HepG2 (cell line): ENCODE data around the gene COPB2. TPM values are rescaled to one million over a fixed set of nuclear protein-coding genes. Genes with fewer than 3 reads are reported as not detected.

Source experiments
- ATAC-seq: fragments of 200-7000 bp; cut with Tn5 transposase; 3 replicates; pipeline ENCODE4 v1.9.1; 2020; ENCODE audit warnings: mild to moderate bottlenecking, moderate library complexity
- BruUV-seq: library from RNA; stranded (reverse); fragments of 400-500 nt; replicated peaks from 2 replicates; lab custom pipeline; 2021; lab: Mats Ljungman, UMichigan
- CTCF ChIA-PET: fragments of 300-600 bp; formaldehyde crosslinking; extraction: SDS; loops from one replicate; lab custom pipeline; 2021; ENCODE audit warnings: low total read pairs, inconsistent platforms, low intra/inter-chr PET ratio; lab: Yijun Ruan, JAX
- POLR2A ChIA-PET: fragments of 350-600 bp; sonication (Branson Sonifier 250); formaldehyde crosslinking; loops from one replicate; lab custom pipeline; 2020; ENCODE audit warnings: antibody characterized with exemption, inconsistent platforms; lab: Yijun Ruan, JAX
- DNase-seq: peaks from one replicate; pipeline ENCODE4 v3.0.0-alpha.2; 2015; ENCODE audit warnings: low spot score
- FAIRE-seq: peaks from 3 replicates; lab custom pipeline; 2011; peaks lifted over from hg19 to GRCh38; lab: Jason Lieb, UNC
- H2AFZ ChIP-seq: one replicate; pipeline ENCODE4 v1.6.1; 2011; ENCODE audit warnings: low read length, inconsistent platforms
- H3K27ac ChIP-seq: fragments of 300-600 bp; 3 replicates; pipeline ENCODE4 v1.8.0; 2011; ENCODE audit warnings: mixed run types, mild to moderate bottlenecking, mixed read lengths, low read length, inconsistent platforms; ENCODE audit not compliant: insufficient read depth; ENCODE audit errors: extremely low read length
- H3K27me3 ChIP-seq, 2 experiments: fragments of 200-600 bp in 1 of 2; 2 replicates in 1 of 2; 3 replicates in 1 of 2; pipeline versions ENCODE4 v1.6.0 to v1.8.0; 2011; ENCODE audit warnings: low read length in 2 of 2, mild to moderate bottlenecking in 2 of 2, moderate library complexity in 2 of 2, inconsistent platforms in 1 of 2; ENCODE audit not compliant: insufficient read depth in 2 of 2, control insufficient read depth in 1 of 2
- H3K36me3 ChIP-seq, 2 experiments: fragments of 200-600 bp in 1 of 2; replicated peaks in 1 of 2; 2 replicates in 1 of 2; 3 replicates in 1 of 2; pipeline versions ENCODE4 v1.5.1 to v1.8.0; 2011; ENCODE audit warnings: low read length in 2 of 2, inconsistent platforms in 1 of 2; ENCODE audit not compliant: insufficient read depth in 2 of 2, control insufficient read depth in 1 of 2
- H3K4me1 ChIP-seq: 2 replicates; pipeline ENCODE4 v1.5.1; 2012; ENCODE audit warnings: low read length, inconsistent platforms; ENCODE audit not compliant: insufficient read depth
- H3K4me2 ChIP-seq: 2 replicates; pipeline ENCODE4 v1.6.0; 2011; ENCODE audit warnings: low read depth, low read length, inconsistent platforms
- H3K4me3 ChIP-seq, 3 experiments: fragments of 200-600 bp in 1 of 3; sonication (generic), shearing (Covaris generic) in 1 of 3; replicated peaks in 1 of 3; 2 replicates each; pipeline ENCODE4 v1.5.1; 2011 to 2016; ENCODE audit warnings: low read length in 3 of 3, inconsistent platforms in 2 of 3, low read depth in 2 of 3, mild to moderate bottlenecking in 2 of 3, control low read depth in 1 of 3, mixed read lengths in 1 of 3; ENCODE audit not compliant: insufficient read depth in 1 of 3
- H3K79me2 ChIP-seq: one replicate; pipeline ENCODE4 v1.6.1; 2011; ENCODE audit warnings: low read length, inconsistent platforms; ENCODE audit not compliant: insufficient read depth
- H3K9ac ChIP-seq: 2 replicates; pipeline ENCODE4 v1.6.0; 2011; ENCODE audit warnings: mild to moderate bottlenecking, low read depth, low read length, inconsistent platforms; ENCODE audit not compliant: insufficient read depth
- H3K9me3 ChIP-seq: 2 replicates; pipeline ENCODE4 v1.5.1; 2012; ENCODE audit warnings: mild to moderate bottlenecking, low read length
- H4K20me1 ChIP-seq: 2 replicates; pipeline ENCODE4 v1.6.0; 2011; ENCODE audit warnings: inconsistent platforms, mild to moderate bottlenecking, low read length, moderate library complexity; ENCODE audit not compliant: insufficient read depth
- ATF4 ChIP-seq, 2 experiments: fragments of 450-650 bp in 1 of 2; sonication (generic) in 1 of 2; formaldehyde crosslinking; IDR thresholded peaks; 2 replicates each; pipeline versions ENCODE4 v1.5.0 to v1.8.0; 2020 to 2022; ENCODE audit warnings: mild to moderate bottlenecking in 1 of 2, missing genetic modification reagents in 1 of 2
- CEBPG ChIP-seq: IDR thresholded peaks from 2 replicates; pipeline ENCODE4 v1.6.1; 2016
- CENPBD1 ChIP-seq: sonication (generic); formaldehyde crosslinking; IDR thresholded peaks from 2 replicates; pipeline ENCODE4 v1.8.0; 2022; ENCODE audit warnings: missing genetic modification reagents, low read depth, mild to moderate bottlenecking, borderline replicate concordance
- ESRRA ChIP-seq: sonication (generic); formaldehyde crosslinking; IDR thresholded peaks from 2 replicates; pipeline ENCODE4 v1.5.1; 2020; ENCODE audit warnings: mild to moderate bottlenecking, low read depth, missing genetic modification reagents
- FOXC1 ChIP-seq: sonication (generic); formaldehyde crosslinking; IDR thresholded peaks from 2 replicates; pipeline ENCODE4 v1.8.0; 2022; ENCODE audit warnings: mild to moderate bottlenecking, missing genetic modification reagents, borderline replicate concordance
- KLF16 ChIP-seq, 2 experiments: sonication (generic) in 1 of 2; formaldehyde crosslinking in 1 of 2; IDR thresholded peaks; 2 replicates each; pipeline versions ENCODE4 v1.6.1 to v1.8.0; 2016 to 2023; ENCODE audit warnings: missing genetic modification reagents in 2 of 2, missing compliant biosample characterization in 1 of 2
- MED8 ChIP-seq: sonication (generic); formaldehyde crosslinking; IDR thresholded peaks from 2 replicates; pipeline ENCODE4 v1.8.1; 2023; ENCODE audit warnings: mild to moderate bottlenecking, missing genetic modification reagents; ENCODE audit not compliant: insufficient replicate concordance
- PATZ1 ChIP-seq: sonication (generic); formaldehyde crosslinking; IDR thresholded peaks from 2 replicates; pipeline ENCODE4 v1.4.0; 2020; ENCODE audit warnings: missing genetic modification reagents
- PRDM4 ChIP-seq: sonication (generic); formaldehyde crosslinking; IDR thresholded peaks from 2 replicates; pipeline ENCODE4 v1.9.0; 2021; ENCODE audit warnings: missing genetic modification reagents, borderline replicate concordance
- SYNCRIP ChIP-seq: fragments of 200-400 bp; formaldehyde crosslinking; IDR thresholded peaks from 2 replicates; pipeline ENCODE4 v1.6.1; 2018; ENCODE audit warnings: mild to moderate bottlenecking, low read depth, low read length; ENCODE audit not compliant: insufficient read depth
- TSC22D2 ChIP-seq: sonication (generic); formaldehyde crosslinking; IDR thresholded peaks from 2 replicates; pipeline ENCODE4 v1.5.1; 2020; ENCODE audit warnings: missing genetic modification reagents, mild to moderate bottlenecking, borderline replicate concordance
- U2AF2 ChIP-seq: fragments of 200-400 bp; formaldehyde crosslinking; IDR thresholded peaks from 2 replicates; pipeline ENCODE4 v1.6.1; 2017; ENCODE audit warnings: low read depth, mild to moderate bottlenecking, low read length
- YEATS4 ChIP-seq: sonication (generic); formaldehyde crosslinking; IDR thresholded peaks from 2 replicates; pipeline ENCODE4 v1.4.0; 2020; ENCODE audit warnings: missing genetic modification reagents, borderline replicate concordance
- ZBTB7A ChIP-seq: sonication (generic); formaldehyde crosslinking; IDR thresholded peaks from 2 replicates; pipeline ENCODE4 v1.8.0; 2022; ENCODE audit warnings: mild to moderate bottlenecking, missing genetic modification reagents
- ZNF577 ChIP-seq: sonication (generic); formaldehyde crosslinking; IDR thresholded peaks from 2 replicates; pipeline ENCODE4 v1.4.0; 2020; ENCODE audit warnings: mild to moderate bottlenecking, low read depth, missing genetic modification reagents, borderline replicate concordance
- ZNF704 ChIP-seq: sonication (generic); formaldehyde crosslinking; IDR thresholded peaks from 2 replicates; pipeline ENCODE4 v1.8.1; 2023; ENCODE audit warnings: mild to moderate bottlenecking, inconsistent platforms, moderate library complexity, missing genetic modification reagents, borderline replicate concordance
- WGBS: methylation state at CpG from one replicate; pipeline ENCODE4 v1.1.6; 2017; ENCODE audit warnings: low lambda C conversion rate; 5-methylcytosine and 5-hydroxymethylcytosine counted together
- in situ Hi-C: cut with HindIII; loops from 2 replicates; pipeline ENCODE4 v1.10.0; 2017; ENCODE audit warnings: low pct_unique_long_range_greater_than_20kb; ENCODE audit not compliant: extremely low pct_ligation_motif_present
- intact Hi-C: fragments of 100-400 bp; cut with micrococcal nuclease; formaldehyde crosslinking; loops from one replicate; pipeline ENCODE4 v1.10.0; 2022; ENCODE audit not compliant: unreplicated experiment
- polyA plus RNA-seq, 8 experiments: library from polyadenylated mRNA; depleted of rRNA in 3 of 8; stranded (reverse) in 7 of 8; unstranded in 1 of 8; fragments of >200 nt; fragmentation: Illumina TruSeq in 4 of 8; extraction: Trizol in 4 of 8; gene quantifications; 2 replicates each; pipeline versions ENCODE4 v1.2.1 to v1.2.3, GENCODE V29; 2011 to 2016; ENCODE audit warnings: low read depth in 4 of 8, missing spikeins in 1 of 8, mixed read lengths in 1 of 8; ENCODE audit not compliant: insufficient read depth in 1 of 8
- total RNA-seq, 5 experiments: library from RNA; depleted of rRNA; stranded (reverse); fragments of >200 nt; fragmentation: Illumina TruSeq; extraction: Trizol; gene quantifications; 2 replicates each; pipeline ENCODE4 v1.2.3, GENCODE V29; 2016; ENCODE audit warnings: low read depth in 1 of 5

COPB2 gene
- total and polyA plus RNA-seq, 2 of the 13 experiments (the other 11 are each of a cell fraction or from before 2014, with no cell fraction given): 83.3 to 217 TPM

GRCh38 chr3:139326707-139327106 is 62.7 kb downstream of the COPB2 start:
- Histone ChIP-seq H3K9ac (no peak overlapping the region), H3K4me1 (peaks cover 4% of the 10 kb centered on the region; the same call in 1 of the 2 replicates), H3K79me2 (no peaks in the 10 kb centered on the region), H3K4me2 (no peak overlapping the region), H3K4me3 (no peak overlapping the region), H3K9me3 (no peaks in the 10 kb centered on the region), H4K20me1 (no peaks in the 10 kb centered on the region), H2AFZ (no peak overlapping the region), H3K36me3 (no peaks in the 10 kb centered on the region), H3K27ac (no peak overlapping the region), H3K27me3 (peaks cover 6 to 28% of the 10 kb centered on the region in 2 experiments; a peak in 4 of 5 replicates)
- POLR2A ChIA-PET: no interaction called here
- FAIRE-seq: no peak
- no TSS peak for BruUV-seq
- in situ Hi-C loops: loop anchor here (5.0 kb wide), 2 partner anchors 214 to 389 kb away; no protein-coding TSS in a partner anchor
- CTCF ChIA-PET: interaction anchor here (1.7 kb wide), 1 partner anchor 215 kb away, joined by 5 read pairs; no protein-coding TSS in a partner anchor
- DNase-seq: no peak
- intact Hi-C loops: loop anchor here (2.0 to 10.0 kb wide), 2 partner anchors 42 to 122 kb away; no protein-coding TSS in a partner anchor
- no peak for ATAC-seq
- WGBS: 7% methylated on average over 2 of the region's 4 CpGs
- TF ChIP-seq KLF16 (CRISPR knock-in tag; IDR thresholded peaks at IDR 0.05): no peak
- no peak for TF ChIP-seq ATF4 (CRISPR knock-in tag; IDR thresholded peaks at IDR 0.05)
- no peak for TF ChIP-seq SYNCRIP
- no peak for TF ChIP-seq U2AF2
- no peak for TF ChIP-seq PRDM4 (CRISPR knock-in tag)
- no peak for TF ChIP-seq CENPBD1
- no peak for TF ChIP-seq CEBPG (CRISPR knock-in tag)
- no peak for TF ChIP-seq YEATS4 (CRISPR knock-in tag)
- no peak for TF ChIP-seq ZBTB7A (CRISPR knock-in tag)
- TF ChIP-seq ZNF704: no peak
- no peak for TF ChIP-seq PATZ1
- no peak for TF ChIP-seq ESRRA
- no peak for TF ChIP-seq ZNF577 (CRISPR knock-in tag)
- TF ChIP-seq MED8: no peak
- no peak for TF ChIP-seq TSC22D2 (CRISPR knock-in tag)
- TF ChIP-seq FOXC1: no peak
